Mucosa of stomach (tissue), 1 donor: Measurements from ENCODE around the gene RP2.

Source experiments
- H3K27me3 ChIP-seq: one replicate; pipeline ENCODE4 v1.7.0; 2013; ENCODE audit warnings: mild to moderate bottlenecking, low read length; ENCODE audit not compliant: control insufficient read depth, insufficient read depth
- H3K36me3 ChIP-seq: one replicate; pipeline ENCODE4 v1.7.0; 2013; ENCODE audit warnings: low read length; ENCODE audit not compliant: control insufficient read depth, insufficient read depth
- H3K4me1 ChIP-seq: one replicate; pipeline ENCODE4 v1.7.0; 2013; ENCODE audit warnings: mild to moderate bottlenecking, low read length; ENCODE audit not compliant: control insufficient read depth, insufficient read depth
- H3K4me3 ChIP-seq: one replicate; pipeline ENCODE4 v1.7.0; 2013; ENCODE audit warnings: low read length
- H3K9ac ChIP-seq: one replicate; pipeline ENCODE4 v1.7.0; 2013; ENCODE audit warnings: mild to moderate bottlenecking, low read length, moderate library complexity
- H3K9me3 ChIP-seq: one replicate; pipeline ENCODE4 v1.7.0; 2013; ENCODE audit warnings: mild to moderate bottlenecking, low read length, moderate library complexity; ENCODE audit not compliant: control insufficient read depth
- donor health status: Pancreatic carcinoma.

Gene RP2

GRCh38 chrX:46910415-46910814, 73.6 kb downstream of the RP2 start:
- Histone ChIP-seq H3K9ac (no peak overlapping the region), H3K27me3 (no peaks in the 10 kb centered on the region), H3K9me3 (no peaks in the 10 kb centered on the region), H3K36me3 (no peaks in the 10 kb centered on the region), H3K4me1 (no peaks in the 10 kb centered on the region), H3K4me3 (no peak overlapping the region)

DNA sequence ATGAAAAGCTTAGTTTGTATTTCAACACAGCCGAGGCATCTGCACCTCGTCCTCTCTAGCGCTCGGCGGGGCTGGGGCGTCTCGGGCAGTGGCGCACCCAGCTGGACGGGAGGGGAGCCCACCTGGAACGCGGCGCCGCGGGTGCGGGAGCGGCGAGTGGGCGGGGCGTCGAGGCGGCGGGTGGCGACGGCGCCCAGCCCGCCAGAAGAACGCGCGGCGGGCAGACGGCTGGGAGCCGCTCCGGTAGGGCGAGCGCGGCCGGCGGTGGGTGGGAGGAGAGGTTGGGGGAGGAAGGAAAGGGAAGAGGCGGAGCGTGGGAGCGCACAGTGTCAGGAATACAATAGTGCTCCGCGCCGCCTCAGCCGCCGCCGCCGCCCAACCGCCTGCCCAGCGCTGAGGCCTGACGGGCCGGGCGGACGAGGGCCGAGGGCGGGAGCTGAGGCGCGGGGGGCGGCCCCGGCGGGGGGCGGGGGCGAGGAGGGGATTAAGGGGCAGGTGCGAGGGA, 75.3 kb downstream of the RP2 start, which contains the start of gene JADE3:
Gene JADE3 (plus strand): TSS at position 324 of the 505 bp plus-strand sequence. CDS start 72,474 bp downstream, outside the sequence.
- Histone ChIP-seq H3K9ac (peak within 1 kb of the TSS; percentile 53), H3K9me3 (no peaks in the 10 kb centered on the region), H3K4me3 (no peak within 1 kb of the TSS), H3K36me3 (no peaks in the 10 kb centered on the region), H3K27me3 (no peaks in the 10 kb centered on the region), H3K4me1 (no peaks in the 10 kb centered on the region)

DNA sequence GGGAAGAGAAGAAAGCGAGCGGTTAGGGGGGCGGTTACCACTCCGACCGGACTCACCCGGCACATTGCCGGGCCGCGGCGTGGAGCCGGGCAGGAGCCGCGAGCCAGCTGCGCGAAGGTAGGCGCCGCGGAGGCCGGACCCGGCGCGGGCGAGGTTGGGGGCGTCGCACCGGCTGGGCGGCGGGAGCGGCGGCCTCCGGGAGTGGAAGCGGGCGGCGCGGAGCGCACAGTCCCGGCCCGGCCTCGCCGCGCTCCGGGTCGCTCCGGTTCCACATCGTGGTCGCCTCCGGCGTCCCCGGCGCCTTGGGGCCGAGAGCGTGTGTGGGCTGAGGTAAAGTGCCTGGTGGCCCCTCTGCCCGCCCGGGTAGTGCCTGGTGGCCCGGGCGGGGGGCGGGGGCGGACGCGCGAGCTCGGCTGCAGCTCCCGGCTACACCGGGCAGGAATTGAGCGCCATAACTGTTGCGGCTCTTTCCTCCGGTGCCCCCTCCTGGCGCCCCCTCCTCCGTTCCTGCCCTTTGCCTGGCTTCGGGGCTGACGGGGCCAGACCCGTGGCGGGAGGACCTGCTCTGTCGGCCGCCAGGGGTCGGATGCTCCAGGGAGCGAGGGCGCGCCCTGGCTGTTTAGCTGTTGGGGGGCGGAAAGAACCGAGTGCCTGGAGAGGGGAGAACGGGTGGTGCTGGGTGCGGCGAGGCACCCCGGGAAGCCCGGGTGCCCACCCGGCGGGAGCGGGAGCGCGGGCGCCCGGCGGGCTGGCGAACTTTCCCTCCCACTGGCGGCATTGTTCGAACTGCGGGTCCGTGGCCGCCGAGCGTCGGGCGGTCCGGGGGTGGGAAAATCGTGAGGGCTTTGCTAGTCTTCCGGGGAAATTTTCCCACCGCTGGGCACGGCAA, 76.0 kb downstream of the RP2 start:
- Histone ChIP-seq H3K27me3 (no peaks in the 10 kb centered on the region), H3K4me1 (no peaks in the 10 kb centered on the region), H3K36me3 (no peaks in the 10 kb centered on the region), H3K9me3 (no peaks in the 10 kb centered on the region), H3K9ac (peak overlapping the region; percentile 53), H3K4me3 (no peak overlapping the region)

- H3K27me3 ChIP-seq, result no peaks in the 10 kb centered on the region
- H3K4me3 ChIP-seq, result no peak overlapping the region
- peak overlapping the region; percentile 53 for H3K9ac ChIP-seq
- peaks cover 3% of the 10 kb centered on the region for H3K4me1 ChIP-seq
- no peaks in the 10 kb centered on the region for H3K36me3 ChIP-seq
- H3K9me3 ChIP-seq, result no peaks in the 10 kb centered on the region
Measured at GRCh38 chrX:46913667-46914066, 76.8 kb downstream of the RP2 start.

- no peaks in the 10 kb centered on the region for H3K9me3 ChIP-seq
- no peak overlapping the region for H3K4me3 ChIP-seq
- H3K27me3 ChIP-seq, result no peaks in the 10 kb centered on the region
- H3K36me3 ChIP-seq, result no peaks in the 10 kb centered on the region
- peaks cover 8% of the 10 kb centered on the region for H3K4me1 ChIP-seq
- no peak overlapping the region for H3K9ac ChIP-seq
Measured at GRCh38 chrX:46916273-46916672, 79.4 kb downstream of the RP2 start.

DNA sequence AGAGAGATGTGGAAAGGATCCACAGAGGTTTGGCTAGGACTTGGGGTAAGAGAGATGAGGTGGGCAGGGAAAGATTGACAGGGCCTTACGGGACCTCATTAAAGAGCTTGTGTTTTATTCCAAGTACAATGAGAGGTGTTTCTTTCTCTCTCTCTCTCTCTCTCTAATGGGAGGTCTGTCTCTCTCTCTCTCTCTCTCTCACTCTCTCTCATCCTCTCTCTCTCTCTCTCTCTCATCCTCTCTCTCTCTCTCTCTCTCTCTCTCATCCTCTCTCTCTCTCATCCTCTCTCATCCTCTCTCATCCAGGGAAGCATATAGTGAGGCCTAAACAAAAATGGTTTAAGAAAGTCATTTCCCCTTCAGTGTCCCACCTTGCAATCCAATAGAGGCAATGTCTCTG, 80.8 kb downstream of the RP2 start:
- Histone ChIP-seq H3K9ac (no peak overlapping the region), H3K27me3 (no peaks in the 10 kb centered on the region), H3K4me3 (no peak overlapping the region), H3K36me3 (no peaks in the 10 kb centered on the region), H3K4me1 (peaks cover 8% of the 10 kb centered on the region), H3K9me3 (no peaks in the 10 kb centered on the region)

GRCh38 chrX:46918434-46918833, 81.6 kb downstream of the RP2 start:
- Histone ChIP-seq H3K4me3 (no peak overlapping the region), H3K9ac (no peak overlapping the region), H3K9me3 (no peaks in the 10 kb centered on the region), H3K36me3 (no peaks in the 10 kb centered on the region), H3K27me3 (no peaks in the 10 kb centered on the region), H3K4me1 (peaks cover 8% of the 10 kb centered on the region)

DNA sequence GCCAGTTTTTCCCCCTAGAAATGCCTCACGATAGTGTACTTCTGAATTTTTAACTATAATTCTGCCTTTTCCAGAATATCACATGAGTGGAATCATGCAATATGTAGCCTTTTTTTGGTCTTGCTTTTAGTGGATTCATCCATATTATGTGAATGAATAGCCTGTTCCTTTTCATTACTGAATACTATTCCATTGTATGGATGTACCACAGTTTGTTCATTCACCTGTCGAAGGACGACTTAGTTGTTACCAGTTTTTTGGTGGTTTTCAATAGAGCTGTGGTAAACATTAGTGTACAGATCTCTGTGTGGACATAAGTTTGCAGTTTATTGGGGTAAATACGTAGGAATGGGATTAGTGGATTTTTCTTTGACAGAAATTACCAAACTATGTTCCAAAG, 83.4 kb downstream of the RP2 start:
- Histone ChIP-seq H3K4me3 (no peak overlapping the region), H3K36me3 (no peaks in the 10 kb centered on the region), H3K9ac (no peak overlapping the region), H3K9me3 (no peaks in the 10 kb centered on the region), H3K27me3 (no peaks in the 10 kb centered on the region), H3K4me1 (peaks cover 8% of the 10 kb centered on the region)

GRCh38 chrX:46922611-46923010, 85.8 kb downstream of the RP2 start:
- Histone ChIP-seq H3K4me1 (peaks cover 8% of the 10 kb centered on the region), H3K36me3 (no peaks in the 10 kb centered on the region), H3K9ac (no peak overlapping the region), H3K27me3 (no peaks in the 10 kb centered on the region), H3K4me3 (no peak overlapping the region), H3K9me3 (no peaks in the 10 kb centered on the region)

GRCh38 chrX:46927718-46928117, 90.9 kb downstream of the RP2 start:
- Histone ChIP-seq H3K9me3 (no peaks in the 10 kb centered on the region), H3K4me1 (no peaks in the 10 kb centered on the region), H3K9ac (no peak overlapping the region), H3K27me3 (no peaks in the 10 kb centered on the region), H3K4me3 (no peak overlapping the region), H3K36me3 (no peaks in the 10 kb centered on the region)

GRCh38 chrX:46929439-46930261, 92.8 kb downstream of the RP2 start:
- Histone ChIP-seq H3K27me3 (no peaks in the 10 kb centered on the region), H3K4me3 (no peak overlapping the region), H3K36me3 (no peaks in the 10 kb centered on the region)

More at GRCh38 chrX:46929439-46930261, 92.8 kb downstream of the RP2 start:
- no peaks in the 10 kb centered on the region for H3K9me3 ChIP-seq
- no peaks in the 10 kb centered on the region for H3K4me1 ChIP-seq
- H3K9ac ChIP-seq, result no peak overlapping the region
